ENCODE data around the gene MAB21L4. TPM values are rescaled to one million over a fixed set of nuclear protein-coding genes. Genes with fewer than 3 reads are reported as not detected.

Gene MAB21L4
- total RNA-seq, 1 experiment from 2014 or later: 3.0 TPM

- no TSS peak for BruUV-seq (replicated peaks)
- DNase-seq: no peak
- Mint-ChIP-seq H3K9me3 (ENCODE audit: low read depth, unreplicated experiment) (no peaks in the 10 kb centered on the region), H3K4me3 (ENCODE audit: low read depth, unreplicated experiment) (no peak overlapping the region), H3K4me1 (ENCODE audit: low read depth, unreplicated experiment) (no peaks in the 10 kb centered on the region), H3K27ac (ENCODE audit: unreplicated experiment) (no peak overlapping the region), H3K36me3 (ENCODE audit: insufficient read depth, unreplicated experiment) (no peaks in the 10 kb centered on the region), H3K27me3 (ENCODE audit: unreplicated experiment) (peaks cover 79% of the 10 kb centered on the region)
- TF ChIP-seq CTCF (IDR thresholded peaks at IDR 0.05; ENCODE audit: unreplicated experiment): no peak
- CTCF ChIA-PET: no interaction called here
- intact Hi-C loops (cut with micrococcal nuclease; ENCODE audit: unreplicated experiment): no loop called here
Observed at GRCh38 chr2:240928476-240929363, 32.8 kb upstream of the MAB21L4 start.

- BruUV-seq (replicated peaks): no TSS peak
- Mint-ChIP-seq H3K27ac (ENCODE audit: unreplicated experiment) (no peak overlapping the region), H3K27me3 (ENCODE audit: unreplicated experiment) (peaks cover 73% of the 10 kb centered on the region), H3K9me3 (ENCODE audit: low read depth, unreplicated experiment) (no peaks in the 10 kb centered on the region), H3K36me3 (ENCODE audit: insufficient read depth, unreplicated experiment) (no peaks in the 10 kb centered on the region), H3K4me3 (ENCODE audit: low read depth, unreplicated experiment) (no peak overlapping the region), H3K4me1 (ENCODE audit: low read depth, unreplicated experiment) (no peaks in the 10 kb centered on the region)
- no peak for DNase-seq
- no peak for TF ChIP-seq CTCF (IDR thresholded peaks at IDR 0.05; ENCODE audit: unreplicated experiment)
- intact Hi-C loops (cut with micrococcal nuclease; ENCODE audit: unreplicated experiment): no loop called here
- CTCF ChIA-PET: interaction anchor here (1.3 kb wide), 1 partner anchor 13 kb away, joined by 4 read pairs; no protein-coding TSS in a partner anchor
Observed at GRCh38 chr2:240927390-240927781, 31.4 kb upstream of the MAB21L4 start.

- CTCF ChIA-PET: interaction anchor here (1.3 kb wide), 1 partner anchor 12 kb away, joined by 4 read pairs; no protein-coding TSS in a partner anchor
- Mint-ChIP-seq H3K27me3 (ENCODE audit: unreplicated experiment) (peaks cover 66% of the 10 kb centered on the region), H3K36me3 (ENCODE audit: insufficient read depth, unreplicated experiment) (no peaks in the 10 kb centered on the region), H3K4me3 (ENCODE audit: low read depth, unreplicated experiment) (no peak overlapping the region), H3K4me1 (ENCODE audit: low read depth, unreplicated experiment) (no peaks in the 10 kb centered on the region), H3K27ac (ENCODE audit: unreplicated experiment) (no peak overlapping the region), H3K9me3 (ENCODE audit: low read depth, unreplicated experiment) (no peaks in the 10 kb centered on the region)
- peak; percentile 6 for DNase-seq
- intact Hi-C loops (cut with micrococcal nuclease; ENCODE audit: unreplicated experiment): no loop called here
- no peak for TF ChIP-seq CTCF (IDR thresholded peaks at IDR 0.05; ENCODE audit: unreplicated experiment)
- no TSS peak for BruUV-seq (replicated peaks)
Observed at GRCh38 chr2:240926516-240927389, 30.8 kb upstream of the MAB21L4 start.

- Mint-ChIP-seq H3K4me1 (ENCODE audit: low read depth, unreplicated experiment) (no peaks in the 10 kb centered on the region), H3K27me3 (ENCODE audit: unreplicated experiment) (peaks cover 57% of the 10 kb centered on the region), H3K27ac (ENCODE audit: unreplicated experiment) (no peak overlapping the region), H3K36me3 (ENCODE audit: insufficient read depth, unreplicated experiment) (no peaks in the 10 kb centered on the region), H3K9me3 (ENCODE audit: low read depth, unreplicated experiment) (no peaks in the 10 kb centered on the region), H3K4me3 (ENCODE audit: low read depth, unreplicated experiment) (no peak overlapping the region)
- TF ChIP-seq CTCF (IDR thresholded peaks at IDR 0.05; ENCODE audit: unreplicated experiment): no peak
- CTCF ChIA-PET: interaction anchor here (1.1 kb wide), 1 partner anchor 11 kb away, joined by 6 read pairs; no protein-coding TSS in a partner anchor
- BruUV-seq (replicated peaks): no TSS peak
- DNase-seq: peak; percentile 1
- intact Hi-C loops (cut with micrococcal nuclease; ENCODE audit: unreplicated experiment): no loop called here
Observed at GRCh38 chr2:240925568-240926515, 29.9 kb upstream of the MAB21L4 start.
